ENCODE data around the gene DBP. TPM values are rescaled to one million over a fixed set of nuclear protein-coding genes. Genes with fewer than 3 reads are reported as not detected.

DBP gene
- total and polyA plus RNA-seq, 2 of the 13 experiments (the other 11 are each of a cell fraction or from before 2014, with no cell fraction given), result 1.7 to 5.8 TPM

DNA sequence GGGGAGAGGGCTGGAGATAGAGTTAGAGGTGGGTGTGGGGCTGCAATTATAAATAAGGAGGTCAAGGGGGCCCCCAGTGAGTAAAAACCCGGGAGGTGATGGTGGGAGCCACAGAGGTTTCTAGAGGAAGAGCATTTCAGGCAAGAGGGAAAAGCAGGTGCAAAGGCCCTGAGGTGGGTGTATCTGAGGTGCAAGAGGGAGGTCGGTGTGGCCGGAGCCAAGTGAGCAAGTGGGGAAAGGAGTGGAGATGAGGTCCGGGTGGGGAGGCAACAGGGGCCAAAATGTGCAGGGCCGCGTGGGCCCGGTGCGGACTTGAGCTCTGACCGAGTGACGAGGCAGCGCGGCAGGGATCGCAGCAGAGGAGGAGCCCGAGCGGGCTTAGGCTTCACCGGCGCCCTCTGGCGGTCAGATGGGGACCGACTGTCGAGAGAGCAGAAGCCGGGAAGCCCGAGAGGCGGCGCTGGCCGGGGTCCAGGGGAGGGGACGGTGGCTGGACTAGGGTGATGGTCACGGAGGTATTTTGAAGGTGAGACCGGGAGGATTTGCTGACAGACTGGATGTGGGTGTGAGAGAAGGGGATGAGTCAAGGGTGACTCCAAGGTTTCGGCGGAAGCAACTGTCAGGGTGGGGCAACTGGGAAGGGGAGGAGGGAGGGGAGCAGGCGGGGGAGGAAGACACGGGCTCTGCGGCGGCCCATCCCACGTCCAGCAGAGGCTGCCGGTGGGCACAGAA is 48.3 kb downstream of the DBP start (continued):
- TF ChIP-seq LCORL (IDR thresholded peaks at IDR 0.05) (no peak), LCORL (CRISPR knock-in tag; IDR thresholded peaks at IDR 0.05) (peak; percentile 38; the same call in 1 of the 2 replicates), DMAP1 (CRISPR knock-in tag; IDR thresholded peaks at IDR 0.05) (0 out of 2 replicates have a peak, but pooled peaks have one; percentile 18), CHD4 (IDR thresholded peaks at IDR 0.05; ENCODE audit: borderline replicate concordance, low read length) (peak; percentile 95; the same call in 1 of the 2 replicates), KMT2B (CRISPR knock-in tag; IDR thresholded peaks at IDR 0.05) (0 out of 2 replicates have a peak, but pooled peaks have one; percentile 31), ZNF3 (CRISPR knock-in tag; IDR thresholded peaks at IDR 0.05) (no peak), ZNF614 (CRISPR knock-in tag; IDR thresholded peaks at IDR 0.05; ENCODE audit: borderline replicate concordance) (0 out of 2 replicates have a peak, but pooled peaks have one; percentile 37), HNRNPLL (IDR thresholded peaks at IDR 0.05; ENCODE audit: low read depth, low read length, poor library complexity, severe bottlenecking) (peak; percentile 44), SOX13 (IDR thresholded peaks at IDR 0.05) (no peak), SOX13 (CRISPR knock-in tag; conservative IDR thresholded peaks at IDR 0.05 in 1 of 2, IDR thresholded peaks at IDR 0.05 in 1 of 2) (0 out of 4 replicates have a peak, but pooled peaks of 1 of the 2 experiments have one; percentile 12), MTF1 (CRISPR knock-in tag; IDR thresholded peaks at IDR 0.05) (no peak), ESRRA (CRISPR knock-in tag; IDR thresholded peaks at IDR 0.05; ENCODE audit: low read depth) (no peak), ZKSCAN5 (CRISPR knock-in tag; IDR thresholded peaks at IDR 0.05) (no peak), ZNF451 (CRISPR knock-in tag; IDR thresholded peaks at IDR 0.05) (0 out of 2 replicates have a peak, but pooled peaks have one; percentile 40), FOSL2 (CRISPR knock-in tag; IDR thresholded peaks at IDR 0.05) (0 out of 2 replicates have a peak, but pooled peaks have one; percentile 29), NR2F6 (IDR thresholded peaks at IDR 0.05) (no peak), NR2F6 (CRISPR knock-in tag; IDR thresholded peaks at IDR 0.05) (0 out of 2 replicates have a peak, but pooled peaks have one; percentile 32), ZMYM3 (CRISPR knock-in tag; IDR thresholded peaks at IDR 0.05) (peak; percentile 99), ZNF577 (CRISPR knock-in tag; IDR thresholded peaks at IDR 0.05; ENCODE audit: borderline replicate concordance, low read depth) (no peak), HOXA9 (CRISPR knock-in tag; IDR thresholded peaks at IDR 0.05; ENCODE audit: borderline replicate concordance) (no peak), POGZ (CRISPR knock-in tag; IDR thresholded peaks at IDR 0.05) (0 out of 2 replicates have a peak, but pooled peaks have one; percentile 42)
- TF ChIP-seq, protein P1, sequence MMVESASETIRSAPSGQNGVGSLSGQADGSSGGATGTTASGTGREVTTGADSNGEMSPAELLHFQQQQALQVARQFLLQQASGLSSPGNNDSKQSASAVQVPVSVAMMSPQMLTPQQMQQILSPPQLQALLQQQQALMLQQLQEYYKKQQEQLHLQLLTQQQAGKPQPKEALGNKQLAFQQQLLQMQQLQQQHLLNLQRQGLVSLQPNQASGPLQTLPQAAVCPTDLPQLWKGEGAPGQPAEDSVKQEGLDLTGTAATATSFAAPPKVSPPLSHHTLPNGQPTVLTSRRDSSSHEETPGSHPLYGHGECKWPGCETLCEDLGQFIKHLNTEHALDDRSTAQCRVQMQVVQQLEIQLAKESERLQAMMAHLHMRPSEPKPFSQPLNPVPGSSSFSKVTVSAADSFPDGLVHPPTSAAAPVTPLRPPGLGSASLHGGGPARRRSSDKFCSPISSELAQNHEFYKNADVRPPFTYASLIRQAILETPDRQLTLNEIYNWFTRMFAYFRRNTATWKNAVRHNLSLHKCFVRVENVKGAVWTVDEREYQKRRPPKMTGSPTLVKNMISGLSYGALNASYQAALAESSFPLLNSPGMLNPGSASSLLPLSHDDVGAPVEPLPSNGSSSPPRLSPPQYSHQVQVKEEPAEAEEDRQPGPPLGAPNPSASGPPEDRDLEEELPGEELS (CRISPR knock-in tag; IDR thresholded peaks at IDR 0.05), result peak; percentile 14; the same call in 1 of the 2 replicates
- TF ChIP-seq, protein P2, sequence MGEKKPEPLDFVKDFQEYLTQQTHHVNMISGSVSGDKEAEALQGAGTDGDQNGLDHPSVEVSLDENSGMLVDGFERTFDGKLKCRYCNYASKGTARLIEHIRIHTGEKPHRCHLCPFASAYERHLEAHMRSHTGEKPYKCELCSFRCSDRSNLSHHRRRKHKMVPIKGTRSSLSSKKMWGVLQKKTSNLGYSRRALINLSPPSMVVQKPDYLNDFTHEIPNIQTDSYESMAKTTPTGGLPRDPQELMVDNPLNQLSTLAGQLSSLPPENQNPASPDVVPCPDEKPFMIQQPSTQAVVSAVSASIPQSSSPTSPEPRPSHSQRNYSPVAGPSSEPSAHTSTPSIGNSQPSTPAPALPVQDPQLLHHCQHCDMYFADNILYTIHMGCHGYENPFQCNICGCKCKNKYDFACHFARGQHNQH (CRISPR knock-in tag; IDR thresholded peaks at IDR 0.05), result peak; percentile 43; the same call in 1 of the 2 replicates
- TF ChIP-seq, protein P3, sequence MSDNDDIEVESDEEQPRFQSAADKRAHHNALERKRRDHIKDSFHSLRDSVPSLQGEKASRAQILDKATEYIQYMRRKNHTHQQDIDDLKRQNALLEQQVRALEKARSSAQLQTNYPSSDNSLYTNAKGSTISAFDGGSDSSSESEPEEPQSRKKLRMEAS (IDR thresholded peaks at IDR 0.05), result peak; percentile 81
- TF ChIP-seq, protein P4, sequence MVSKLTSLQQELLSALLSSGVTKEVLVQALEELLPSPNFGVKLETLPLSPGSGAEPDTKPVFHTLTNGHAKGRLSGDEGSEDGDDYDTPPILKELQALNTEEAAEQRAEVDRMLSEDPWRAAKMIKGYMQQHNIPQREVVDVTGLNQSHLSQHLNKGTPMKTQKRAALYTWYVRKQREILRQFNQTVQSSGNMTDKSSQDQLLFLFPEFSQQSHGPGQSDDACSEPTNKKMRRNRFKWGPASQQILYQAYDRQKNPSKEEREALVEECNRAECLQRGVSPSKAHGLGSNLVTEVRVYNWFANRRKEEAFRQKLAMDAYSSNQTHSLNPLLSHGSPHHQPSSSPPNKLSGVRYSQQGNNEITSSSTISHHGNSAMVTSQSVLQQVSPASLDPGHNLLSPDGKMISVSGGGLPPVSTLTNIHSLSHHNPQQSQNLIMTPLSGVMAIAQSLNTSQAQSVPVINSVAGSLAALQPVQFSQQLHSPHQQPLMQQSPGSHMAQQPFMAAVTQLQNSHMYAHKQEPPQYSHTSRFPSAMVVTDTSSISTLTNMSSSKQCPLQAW (CRISPR knock-in tag; IDR thresholded peaks at IDR 0.05), result 0 out of 2 replicates have a peak, but pooled peaks have one; percentile 42

Data from HepG2 (cell line).